Right renal cortex interstitium (tissue), 3 donors: ENCODE measurements around the gene ACP3. TPM values are rescaled to one million over a fixed set of nuclear protein-coding genes. Genes with fewer than 3 reads are reported as not detected.
"Not testable (repeated sequence)": the region's sequence is repeated elsewhere in the genome, so short reads cannot be mapped to it uniquely, and the experiment has no call there.

Experiments used
- DNase-seq, 3 donors: peaks; one replicate each; pipeline ENCODE4 v3.0.0-alpha.2; 2013; ENCODE audit warnings: low read depth in 3 of 3, low spot score in 2 of 3
- polyA plus RNA-seq, 3 donors: library from polyadenylated mRNA; unstranded; fragments of 120-200 nt; gene quantifications; one replicate each; pipeline ENCODE4 v1.2.1, GENCODE V29; 2013; ENCODE audit not compliant: insufficient read length in 3 of 3

The ACP3 gene
- polyA plus RNA-seq, 3 donors = 63.9 to 84.6 (median 68.4) TPM

- DNase-seq = no peak
Measured at GRCh38 chr3:132354916-132355702, 37.9 kb downstream of the ACP3 start.

- no peak for DNase-seq
Measured at GRCh38 chr3:132356568-132356967, 39.4 kb downstream of the ACP3 start.

GRCh38 chr3:132360717-132361116 is 43.5 kb downstream of the ACP3 start:
- no peak for DNase-seq

GRCh38 chr3:132362329-132362728 is 45.1 kb downstream of the ACP3 start:
- DNase-seq = no peak

GRCh38 chr3:132368515-132368914 is 51.3 kb downstream of the ACP3 start:
- no peak for DNase-seq

GRCh38 chr3:132368962-132369361 is 51.8 kb downstream of the ACP3 start:
- DNase-seq = no peak

GRCh38 chr3:132376945-132377354 is 59.7 kb downstream of the ACP3 start:
- not testable (repeated sequence) for DNase-seq

GRCh38 chr3:132378048-132378762 is 61.0 kb downstream of the ACP3 start:
- no peak for DNase-seq

GRCh38 chr3:132378846-132379245 is 61.6 kb downstream of the ACP3 start:
- DNase-seq = no peak

- no peak for DNase-seq
Measured at GRCh38 chr3:132380920-132381319, 63.7 kb downstream of the ACP3 start.

- no peak for DNase-seq
Measured at GRCh38 chr3:132381348-132381944, 64.2 kb downstream of the ACP3 start.

- DNase-seq = no peak
Measured at GRCh38 chr3:132382267-132382666, 65.1 kb downstream of the ACP3 start.

GRCh38 chr3:132382688-132383194 is 65.5 kb downstream of the ACP3 start:
- DNase-seq = no peak

GRCh38 chr3:132386259-132386658 is 69.1 kb downstream of the ACP3 start:
- DNase-seq = no peak

- not testable (repeated sequence) for DNase-seq
Measured at GRCh38 chr3:132392675-132393074, 75.5 kb downstream of the ACP3 start.

- no peak for DNase-seq
Measured at GRCh38 chr3:132394320-132394719, 77.1 kb downstream of the ACP3 start.

GRCh38 chr3:132395126-132395525 is 77.9 kb downstream of the ACP3 start:
- DNase-seq = no peak

- no peak for DNase-seq
Measured at GRCh38 chr3:132396255-132396654, 79.0 kb downstream of the ACP3 start.

GRCh38 chr3:132396776-132397175 is 79.6 kb downstream of the ACP3 start:
- DNase-seq = not testable (repeated sequence)

- DNase-seq = peak in 1 of 3 donors; percentile 43
Measured at GRCh38 chr3:132399054-132399929, 82.1 kb downstream of the ACP3 start.
